Astrocyte (in vitro differentiated cells and primary cell): ENCODE results near the gene VAT1L. TPM values are rescaled to one million over a fixed set of nuclear protein-coding genes. Genes with fewer than 3 reads are reported as not detected.
"Not testable (repeated sequence)": the region's sequence is repeated elsewhere in the genome, so short reads cannot be mapped to it uniquely, and the experiment has no call there.

ENCODE experiments used
- DNase-seq: peaks from one replicate; pipeline ENCODE4 v3.0.0-alpha.2; 2010; ENCODE audit warnings: low read depth
- FAIRE-seq: peaks from 2 replicates; lab custom pipeline; 2011; peaks lifted over from hg19 to GRCh38; lab: Jason Lieb, UNC
- H2AFZ ChIP-seq: 2 replicates; pipeline ENCODE4 v1.6.0; 2012; ENCODE audit warnings: low read depth, low read length, inconsistent platforms
- H3K27ac ChIP-seq: 2 replicates; pipeline ENCODE4 v1.5.1; 2011; ENCODE audit warnings: low read depth, low read length, inconsistent platforms
- H3K27me3 ChIP-seq: 2 replicates; pipeline ENCODE4 v1.6.0; 2011; ENCODE audit warnings: low read length, inconsistent platforms; ENCODE audit not compliant: insufficient read depth
- H3K36me3 ChIP-seq: 2 replicates; pipeline ENCODE4 v1.5.1; 2011; ENCODE audit warnings: low read length, inconsistent platforms; ENCODE audit not compliant: insufficient read depth
- H3K4me1 ChIP-seq: 2 replicates; pipeline ENCODE4 v1.5.1; 2011; ENCODE audit warnings: low read length, inconsistent platforms; ENCODE audit not compliant: insufficient read depth
- H3K4me2 ChIP-seq: 2 replicates; pipeline ENCODE4 v1.6.0; 2012; ENCODE audit warnings: low read length, inconsistent platforms
- H3K4me3 ChIP-seq: 2 replicates; pipeline ENCODE4 v1.5.1; 2011; ENCODE audit warnings: low read depth, mild to moderate bottlenecking, low read length, inconsistent platforms; ENCODE audit not compliant: insufficient read depth
- H3K79me2 ChIP-seq: 2 replicates; pipeline ENCODE4 v1.6.0; 2012; ENCODE audit warnings: mild to moderate bottlenecking, low read length, inconsistent platforms; ENCODE audit not compliant: insufficient read depth
- H3K9ac ChIP-seq: 2 replicates; pipeline ENCODE4 v1.6.0; 2012; ENCODE audit warnings: mild to moderate bottlenecking, low read length, inconsistent platforms
- H3K9me3 ChIP-seq: 2 replicates; pipeline ENCODE4 v1.5.1; 2012; ENCODE audit warnings: low read depth, mild to moderate bottlenecking, low read length, inconsistent platforms; ENCODE audit not compliant: insufficient read depth
- H4K20me1 ChIP-seq: 2 replicates; pipeline ENCODE4 v1.6.0; 2012; ENCODE audit warnings: low read length, inconsistent platforms; ENCODE audit not compliant: insufficient read depth
- H3K27ac Mint-ChIP-seq: one replicate; pipeline ENCODE4 v1.8.0; 2021; ENCODE audit warnings: mild to moderate bottlenecking, mixed read lengths; ENCODE audit not compliant: unreplicated experiment
- H3K27me3 Mint-ChIP-seq: one replicate; pipeline ENCODE4 v1.8.0; 2021; ENCODE audit warnings: low read depth, mixed read lengths; ENCODE audit not compliant: unreplicated experiment
- H3K36me3 Mint-ChIP-seq: one replicate; pipeline ENCODE4 v1.8.0; 2021; ENCODE audit warnings: low read depth, mixed read lengths; ENCODE audit not compliant: unreplicated experiment
- H3K4me1 Mint-ChIP-seq: one replicate; pipeline ENCODE4 v1.8.0; 2021; ENCODE audit warnings: low read depth, mixed read lengths; ENCODE audit not compliant: unreplicated experiment
- H3K4me3 Mint-ChIP-seq: one replicate; pipeline ENCODE4 v1.8.0; 2021; ENCODE audit warnings: mild to moderate bottlenecking, moderate library complexity, mixed read lengths; ENCODE audit not compliant: unreplicated experiment
- H3K9me3 Mint-ChIP-seq: one replicate; pipeline ENCODE4 v1.8.0; 2021; ENCODE audit warnings: mild to moderate bottlenecking, mixed read lengths; ENCODE audit not compliant: unreplicated experiment
- EZH2 ChIP-seq: IDR thresholded peaks from 2 replicates; pipeline ENCODE4 v1.6.1; 2012; ENCODE audit warnings: mild to moderate bottlenecking, low read length, inconsistent platforms; ENCODE audit not compliant: insufficient read depth
- total RNA-seq: library from RNA; stranded (reverse); gene quantifications from 2 replicates; pipeline ENCODE4 v1.2.1, GENCODE V29; 2021
- TF ChIP-seq, protein P1 (sequence below): IDR thresholded peaks from 2 replicates; pipeline ENCODE4 v1.5.1; 2011; ENCODE audit warnings: low read depth, mild to moderate bottlenecking, inconsistent platforms, low read length, moderate library complexity; ENCODE audit not compliant: insufficient read depth

Gene VAT1L
- total RNA-seq, 1 donor from 2014 or later: 3.3 TPM

DNA sequence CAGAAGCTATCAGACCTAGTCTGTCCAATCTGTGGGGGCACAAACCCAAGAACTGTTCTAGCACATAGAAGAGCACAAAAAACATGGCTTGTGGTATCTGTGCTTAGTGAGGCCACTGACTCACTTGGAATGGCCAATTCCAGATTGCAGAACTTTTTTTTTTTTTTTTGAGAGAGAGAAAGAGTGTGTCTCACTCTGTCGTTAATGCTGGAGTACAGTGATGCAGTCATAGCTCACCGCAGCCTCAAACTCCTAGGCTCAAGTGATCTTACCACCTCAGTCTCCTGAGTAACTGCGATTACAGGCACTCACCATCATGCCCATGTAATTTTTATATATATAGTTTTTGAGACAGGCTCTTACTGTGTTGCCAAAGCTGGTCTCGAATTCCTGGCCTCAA is 156.8 kb downstream of the VAT1L start:
- Histone ChIP-seq H3K4me3 (no peak overlapping the region), H3K9ac (no peak overlapping the region), H3K4me1 (no peaks in the 10 kb centered on the region), H3K4me2 (no peak overlapping the region), H2AFZ (no peak overlapping the region), H3K27ac (no peak overlapping the region), H4K20me1 (no peaks in the 10 kb centered on the region), H3K36me3 (no peaks in the 10 kb centered on the region), H3K79me2 (no peaks in the 10 kb centered on the region), H3K27me3 (no peaks in the 10 kb centered on the region), H3K9me3 (no peaks in the 10 kb centered on the region)
- no peaks in the 10 kb centered on the region for H3K36me3 Mint-ChIP-seq
- no peak for TF ChIP-seq EZH2
- TF ChIP-seq, protein P1, sequence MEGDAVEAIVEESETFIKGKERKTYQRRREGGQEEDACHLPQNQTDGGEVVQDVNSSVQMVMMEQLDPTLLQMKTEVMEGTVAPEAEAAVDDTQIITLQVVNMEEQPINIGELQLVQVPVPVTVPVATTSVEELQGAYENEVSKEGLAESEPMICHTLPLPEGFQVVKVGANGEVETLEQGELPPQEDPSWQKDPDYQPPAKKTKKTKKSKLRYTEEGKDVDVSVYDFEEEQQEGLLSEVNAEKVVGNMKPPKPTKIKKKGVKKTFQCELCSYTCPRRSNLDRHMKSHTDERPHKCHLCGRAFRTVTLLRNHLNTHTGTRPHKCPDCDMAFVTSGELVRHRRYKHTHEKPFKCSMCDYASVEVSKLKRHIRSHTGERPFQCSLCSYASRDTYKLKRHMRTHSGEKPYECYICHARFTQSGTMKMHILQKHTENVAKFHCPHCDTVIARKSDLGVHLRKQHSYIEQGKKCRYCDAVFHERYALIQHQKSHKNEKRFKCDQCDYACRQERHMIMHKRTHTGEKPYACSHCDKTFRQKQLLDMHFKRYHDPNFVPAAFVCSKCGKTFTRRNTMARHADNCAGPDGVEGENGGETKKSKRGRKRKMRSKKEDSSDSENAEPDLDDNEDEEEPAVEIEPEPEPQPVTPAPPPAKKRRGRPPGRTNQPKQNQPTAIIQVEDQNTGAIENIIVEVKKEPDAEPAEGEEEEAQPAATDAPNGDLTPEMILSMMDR: no peak
- DNase-seq (peak; percentile 76), FAIRE-seq (no peak)
- no peaks in the 10 kb centered on the region for H3K4me1 Mint-ChIP-seq
- peaks cover 14% of the 10 kb centered on the region for H3K9me3 Mint-ChIP-seq
- H3K27me3 Mint-ChIP-seq: peaks cover 2% of the 10 kb centered on the region
- H3K27ac Mint-ChIP-seq: no peak overlapping the region
- no peak overlapping the region for H3K4me3 Mint-ChIP-seq

DNA sequence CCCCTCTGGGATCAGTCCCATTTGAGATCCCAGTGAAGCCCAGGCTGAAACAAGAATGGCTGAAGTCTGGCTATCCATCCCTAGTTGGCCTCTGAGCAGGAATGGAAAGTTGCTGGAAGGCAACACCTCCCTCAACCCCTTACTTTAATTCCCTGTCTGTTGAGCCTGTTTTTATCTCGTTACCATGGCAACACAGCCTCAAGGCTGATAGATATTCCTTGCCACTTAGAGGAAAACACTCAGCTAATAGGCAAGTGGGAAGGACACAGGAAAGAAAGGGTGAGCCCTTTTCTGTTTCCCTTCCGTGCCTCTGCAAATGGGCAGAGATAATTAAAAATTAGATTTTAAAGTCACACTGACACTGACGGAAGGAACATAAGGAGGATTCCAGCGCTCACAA is 158.5 kb downstream of the VAT1L start:
- no peak for TF ChIP-seq EZH2
- TF ChIP-seq, protein P1: no peak
- Histone ChIP-seq H3K9me3 (no peaks in the 10 kb centered on the region), H2AFZ (no peak overlapping the region), H3K27ac (no peak overlapping the region), H3K36me3 (no peaks in the 10 kb centered on the region), H3K4me2 (no peak overlapping the region), H3K4me3 (no peak overlapping the region), H3K9ac (no peak overlapping the region), H3K4me1 (no peaks in the 10 kb centered on the region), H4K20me1 (no peaks in the 10 kb centered on the region), H3K79me2 (no peaks in the 10 kb centered on the region), H3K27me3 (no peaks in the 10 kb centered on the region)
- H3K4me1 Mint-ChIP-seq: no peaks in the 10 kb centered on the region
- DNase-seq (peak; percentile 40), FAIRE-seq (no peak)
- H3K27me3 Mint-ChIP-seq: peaks cover 2% of the 10 kb centered on the region
- no peak overlapping the region for H3K4me3 Mint-ChIP-seq
- H3K27ac Mint-ChIP-seq: no peak overlapping the region
- H3K9me3 Mint-ChIP-seq: peaks cover 10% of the 10 kb centered on the region
- H3K36me3 Mint-ChIP-seq: no peaks in the 10 kb centered on the region

DNA sequence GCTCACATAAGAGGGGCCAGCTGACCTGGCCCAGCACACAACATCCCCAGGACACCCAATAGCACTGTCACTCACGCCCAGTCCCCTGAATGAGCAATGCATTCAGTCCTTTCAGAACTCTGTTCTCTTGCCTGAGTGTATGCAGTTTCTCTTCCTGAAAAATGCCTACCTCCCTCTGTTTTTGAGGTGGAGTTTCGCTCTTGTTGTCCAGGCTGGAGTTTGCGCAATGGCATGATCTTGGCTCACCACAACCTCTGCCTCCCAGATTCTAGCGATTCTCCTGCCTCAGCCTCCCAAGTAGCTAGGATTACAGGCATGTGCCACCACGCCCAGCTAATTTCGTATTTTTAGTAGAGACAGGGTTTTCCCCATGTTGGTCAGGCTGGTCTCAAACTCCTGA is 159.2 kb downstream of the VAT1L start:
- not testable (repeated sequence) for H3K9me3 ChIP-seq, H3K36me3 ChIP-seq, H3K36me3 Mint-ChIP-seq, H3K4me1 ChIP-seq, H3K4me2 ChIP-seq, H2AFZ ChIP-seq, FAIRE-seq, H3K79me2 ChIP-seq, H4K20me1 ChIP-seq, H3K4me3 ChIP-seq, H3K27me3 ChIP-seq, H3K9me3 Mint-ChIP-seq, H3K4me3 Mint-ChIP-seq, H3K4me1 Mint-ChIP-seq, H3K27ac ChIP-seq, H3K27ac Mint-ChIP-seq, H3K9ac ChIP-seq, H3K27me3 Mint-ChIP-seq, DNase-seq
